ENCODE results near the gene ARPC4. TPM values are rescaled to one million over a fixed set of nuclear protein-coding genes. Genes with fewer than 3 reads are reported as not detected.

ARPC4 gene
- total RNA-seq, 4 donors from 2014 or later: 104 to 189 (median 143) TPM

DNA sequence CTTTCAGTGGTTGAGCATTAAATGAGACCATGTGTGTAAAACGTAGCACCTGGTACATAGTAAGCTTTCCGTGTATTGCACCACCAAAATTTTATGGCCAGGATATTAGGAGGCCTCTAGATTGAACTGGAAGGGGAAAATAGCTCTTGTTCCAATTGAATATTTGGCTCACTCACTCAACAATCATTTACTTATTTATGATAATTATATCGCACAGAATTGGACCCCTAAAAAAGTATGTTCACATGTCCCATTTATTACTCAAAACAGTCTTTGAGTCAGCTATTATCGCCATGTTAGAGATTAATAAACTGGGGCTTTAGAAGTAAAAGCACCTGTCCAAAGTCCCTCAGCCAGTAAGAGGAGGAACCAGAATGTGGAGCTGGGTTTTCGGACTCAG is 12.1 kb downstream of the ARPC4 start:
- TF ChIP-seq POLR2A (IDR thresholded peaks at IDR 0.05) (no peak), POLR2AphosphoS5 (IDR thresholded peaks at IDR 0.05) (no peak), EP300 (IDR thresholded peaks at IDR 0.05; ENCODE audit: low read depth) (no peak)
- TF ChIP-seq, protein P1, sequence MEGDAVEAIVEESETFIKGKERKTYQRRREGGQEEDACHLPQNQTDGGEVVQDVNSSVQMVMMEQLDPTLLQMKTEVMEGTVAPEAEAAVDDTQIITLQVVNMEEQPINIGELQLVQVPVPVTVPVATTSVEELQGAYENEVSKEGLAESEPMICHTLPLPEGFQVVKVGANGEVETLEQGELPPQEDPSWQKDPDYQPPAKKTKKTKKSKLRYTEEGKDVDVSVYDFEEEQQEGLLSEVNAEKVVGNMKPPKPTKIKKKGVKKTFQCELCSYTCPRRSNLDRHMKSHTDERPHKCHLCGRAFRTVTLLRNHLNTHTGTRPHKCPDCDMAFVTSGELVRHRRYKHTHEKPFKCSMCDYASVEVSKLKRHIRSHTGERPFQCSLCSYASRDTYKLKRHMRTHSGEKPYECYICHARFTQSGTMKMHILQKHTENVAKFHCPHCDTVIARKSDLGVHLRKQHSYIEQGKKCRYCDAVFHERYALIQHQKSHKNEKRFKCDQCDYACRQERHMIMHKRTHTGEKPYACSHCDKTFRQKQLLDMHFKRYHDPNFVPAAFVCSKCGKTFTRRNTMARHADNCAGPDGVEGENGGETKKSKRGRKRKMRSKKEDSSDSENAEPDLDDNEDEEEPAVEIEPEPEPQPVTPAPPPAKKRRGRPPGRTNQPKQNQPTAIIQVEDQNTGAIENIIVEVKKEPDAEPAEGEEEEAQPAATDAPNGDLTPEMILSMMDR (IDR thresholded peaks at IDR 0.05): no peak
- Histone ChIP-seq H3K36me3 (peaks cover 2 to 60% (median 32%) of the 10 kb centered on the region in 4 donors), H3K4me1 (peaks cover 0 to 16% (median 9%) of the 10 kb centered on the region in 4 donors), H3K4me3 (no peak overlapping the region), H3K27ac (no peak overlapping the region), H3K9me3 (no peaks in the 10 kb centered on the region), H3K27me3 (no peaks in the 10 kb centered on the region)
- intact Hi-C loops (cut with DNase I; ENCODE audit: low total_unique reads) (no loop called here), in situ Hi-C loops (cut with MboI; ENCODE audit: low pct_ligation_motif_present in 1 of 4, low pct_unique_long_range_greater_than_20kb in 1 of 4, low sequenced_read_pairs in 3 of 4) (no loop called here)
- no peak for DNase-seq
- whole genome bisulfite sequencing, 2 donors (ENCODE audit: low coverage in 1 of 2): 76 to 85% methylated on average over 4 to 5 of the region's 5 CpGs

DNA sequence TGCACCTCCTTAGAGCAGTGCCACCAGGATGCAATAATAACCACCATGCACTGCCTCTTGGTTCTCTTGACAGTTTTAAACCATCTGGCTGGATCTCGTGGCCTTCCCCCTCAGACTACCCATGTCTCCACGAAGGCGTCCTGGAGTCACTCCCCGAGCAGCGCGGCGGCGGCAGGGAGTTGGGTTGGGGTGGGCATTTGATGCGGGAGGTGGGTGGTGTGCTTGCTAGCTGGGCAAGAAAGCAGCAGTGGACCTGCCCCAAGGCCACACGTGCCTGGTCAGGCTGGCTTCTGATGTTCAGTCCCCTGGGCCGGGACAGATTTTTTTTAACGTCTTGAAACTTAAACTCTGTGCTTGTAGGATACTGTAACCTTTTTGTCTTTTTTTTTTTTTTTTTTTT is 13.3 kb downstream of the ARPC4 start:
- Histone ChIP-seq H3K4me1 (peaks cover 3 to 25% (median 18%) of the 10 kb centered on the region in 4 donors), H3K27ac (no peak overlapping the region), H3K36me3 (peaks cover 0 to 50% (median 26%) of the 10 kb centered on the region in 4 donors), H3K4me3 (no peak overlapping the region), H3K9me3 (no peaks in the 10 kb centered on the region), H3K27me3 (no peaks in the 10 kb centered on the region)
- intact Hi-C loops (cut with DNase I; ENCODE audit: low total_unique reads): no loop called here
- in situ Hi-C loops (cut with MboI; ENCODE audit: low pct_ligation_motif_present in 1 of 4, low pct_unique_long_range_greater_than_20kb in 1 of 4, low sequenced_read_pairs in 3 of 4): no loop called here
- no peak for DNase-seq
- TF ChIP-seq, protein P1 (IDR thresholded peaks at IDR 0.05): no peak
- no peak for TF ChIP-seq POLR2AphosphoS5 (IDR thresholded peaks at IDR 0.05)
- TF ChIP-seq EP300 (IDR thresholded peaks at IDR 0.05; ENCODE audit: low read depth): no peak
- TF ChIP-seq POLR2A (IDR thresholded peaks at IDR 0.05): no peak
- WGBS, 2 donors (ENCODE audit: low coverage in 1 of 2): 60 to 93% methylated on average over 1 to 12 of the region's 12 CpGs

DNA sequence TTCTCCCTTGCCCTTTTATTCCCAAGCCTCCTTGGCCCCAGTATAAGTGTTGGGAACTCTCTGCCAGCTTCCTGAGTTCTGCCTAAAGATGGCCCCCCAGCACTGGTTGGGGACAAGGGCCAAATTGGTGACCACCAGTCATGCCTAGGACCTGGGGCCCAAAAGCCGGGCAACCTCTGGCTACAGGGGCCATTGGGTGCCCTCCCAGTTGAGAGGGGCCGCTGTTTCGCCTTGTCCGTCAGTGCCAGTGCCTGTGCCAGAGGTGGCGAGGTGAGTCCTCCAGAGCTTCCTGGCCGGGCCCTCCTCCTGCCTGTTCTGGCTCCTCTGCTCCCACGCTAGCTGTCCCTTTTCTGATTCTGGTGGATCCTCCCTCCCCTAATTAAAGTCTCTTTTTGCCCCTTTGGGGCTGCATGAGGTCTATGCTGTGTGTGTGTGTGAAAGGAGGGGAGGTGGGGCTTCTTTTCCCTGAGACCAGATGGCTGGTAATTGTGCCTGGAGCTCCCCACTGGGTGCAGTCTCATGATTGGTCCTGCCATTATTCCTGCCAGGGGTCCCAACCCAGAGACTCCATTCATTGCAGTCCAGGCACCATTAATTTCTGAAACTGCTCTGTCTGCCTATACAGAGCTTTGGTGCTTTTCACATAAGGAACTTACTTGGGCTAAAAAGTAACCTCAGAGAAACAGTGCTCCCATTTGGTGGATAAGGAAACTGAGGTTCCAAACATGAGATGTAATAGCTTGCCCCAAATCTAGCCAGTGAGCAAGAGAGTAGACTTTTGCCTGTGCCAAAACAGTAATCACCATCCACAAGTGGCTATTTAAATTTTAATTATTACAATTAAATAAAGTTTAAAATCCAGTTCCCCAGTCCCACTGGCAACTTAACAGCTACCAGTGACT is 14.1 kb downstream of the ARPC4 start:
- no peak for DNase-seq
- H3K9me3 ChIP-seq: no peaks in the 10 kb centered on the region
- no peak overlapping the region for H3K27ac ChIP-seq
- TF ChIP-seq EP300 (IDR thresholded peaks at IDR 0.05; ENCODE audit: low read depth) (no peak), POLR2A (IDR thresholded peaks at IDR 0.05) (no peak), POLR2AphosphoS5 (IDR thresholded peaks at IDR 0.05) (no peak)
- TF ChIP-seq, protein P1 (IDR thresholded peaks at IDR 0.05): no peak
- WGBS, 2 donors (ENCODE audit: low coverage in 1 of 2): 99% methylated on average over 7 of the region's 7 CpGs; no CpG with 5 or more reads in 1 of the 2 donors
- in situ Hi-C loops (cut with MboI; ENCODE audit: low pct_ligation_motif_present in 1 of 4, low pct_unique_long_range_greater_than_20kb in 1 of 4, low sequenced_read_pairs in 3 of 4): no loop called here
- H3K4me1 ChIP-seq: peaks cover 5 to 26% (median 18%) of the 10 kb centered on the region in 4 donors
- no peak overlapping the region for H3K4me3 ChIP-seq
- no peaks in the 10 kb centered on the region for H3K27me3 ChIP-seq
- intact Hi-C loops (cut with DNase I; ENCODE audit: low total_unique reads): no loop called here
- peaks cover 0 to 42% (median 22%) of the 10 kb centered on the region in 4 donors for H3K36me3 ChIP-seq

DNA sequence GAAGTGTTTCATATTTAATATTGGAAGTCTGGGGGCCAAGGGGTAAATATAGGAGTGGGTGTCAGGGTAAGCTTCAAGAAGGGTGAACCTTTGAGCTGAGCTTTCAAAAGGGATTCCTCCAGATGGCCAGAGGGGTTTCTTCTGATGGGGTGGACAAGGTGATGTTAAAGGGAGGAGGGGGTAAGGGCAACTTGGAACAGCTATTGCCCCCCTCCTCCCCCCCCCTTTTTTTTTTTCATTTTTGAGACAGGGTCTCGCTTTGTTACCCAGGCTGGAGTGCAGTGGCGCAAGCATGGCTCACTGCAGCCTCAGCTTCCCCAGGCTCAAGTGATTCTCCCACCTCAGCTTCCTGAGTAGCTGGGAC is 15.1 kb downstream of the ARPC4 start:
- Histone ChIP-seq H3K36me3 (peaks cover 0 to 38% (median 18%) of the 10 kb centered on the region in 4 donors), H3K4me3 (no peak overlapping the region), H3K27ac (peak overlapping the region in 2 of 4 donors; percentile 97 to 98), H3K27me3 (no peaks in the 10 kb centered on the region), H3K9me3 (no peaks in the 10 kb centered on the region), H3K4me1 (peaks cover 5 to 26% (median 18%) of the 10 kb centered on the region in 4 donors)
- WGBS, 2 donors (ENCODE audit: low coverage in 1 of 2): 85 to 88% methylated on average over 2 of the region's 2 CpGs
- intact Hi-C loops (cut with DNase I; ENCODE audit: low total_unique reads): no loop called here
- TF ChIP-seq, protein P1 (IDR thresholded peaks at IDR 0.05): no peak
- in situ Hi-C loops (cut with MboI; ENCODE audit: low pct_ligation_motif_present in 1 of 4, low pct_unique_long_range_greater_than_20kb in 1 of 4, low sequenced_read_pairs in 3 of 4): no loop called here
- no peak for DNase-seq

Measured in transverse colon (tissue), 4 donors.